Caco-2 (cell line): ENCODE data around the gene LRRC58. TPM values are rescaled to one million over a fixed set of nuclear protein-coding genes. Genes with fewer than 3 reads are reported as not detected.

Experiments used
- Bru-seq: library from RNA; stranded (reverse); fragments of 400-500 nt; gene quantifications from one replicate; lab custom pipeline; 2021; lab: Mats Ljungman, UMichigan
- BruChase-seq, 2 experiments: library from RNA; stranded (reverse); fragments of 400-500 nt; gene quantifications; one replicate each; lab custom pipeline; 2021; lab: Mats Ljungman, UMichigan
- BruUV-seq: library from RNA; stranded (reverse); fragments of 400-500 nt; replicated peaks from 2 replicates; lab custom pipeline; 2021; lab: Mats Ljungman, UMichigan
- CTCF ChIA-PET: fragments of 300-600 bp; sonication (Branson Sonifier 250); formaldehyde crosslinking; loops from one replicate; lab custom pipeline; 2022; ENCODE audit warnings: antibody characterized with exemption; lab: Charles Lee
- POLR2A ChIA-PET: fragments of 300-600 bp; sonication (Branson Sonifier 250); formaldehyde crosslinking; loops from one replicate; lab custom pipeline; 2022; ENCODE audit warnings: antibody characterized with exemption; lab: Charles Lee
- DNase-seq, 2 experiments: peaks; one replicate each; pipeline versions ENCODE4 v3.0.0 to v3.0.0-alpha.2; 2020 to 2022
- H3K27me3 ChIP-seq: replicated peaks from 2 replicates; pipeline ENCODE4 v1.6.0; 2011; ENCODE audit warnings: low read length; ENCODE audit not compliant: control insufficient read depth, insufficient read depth
- H3K36me3 ChIP-seq: 2 replicates; pipeline ENCODE4 v1.5.1; 2011; ENCODE audit warnings: low read length; ENCODE audit not compliant: control insufficient read depth, insufficient read depth
- H3K4me1 ChIP-seq: fragments of 250-450 bp; sonication (Bioruptor Pico); 2 replicates; pipeline ENCODE4 v1.5.1; 2020; ENCODE audit warnings: mild to moderate bottlenecking
- H3K4me3 ChIP-seq: 2 replicates; pipeline ENCODE4 v1.5.1; 2011; ENCODE audit warnings: low read depth, mild to moderate bottlenecking, control low read depth, low read length
- H3K9me3 ChIP-seq: fragments of 250-450 bp; sonication (Bioruptor Pico); 2 replicates; pipeline ENCODE4 v1.5.1; 2020; ENCODE audit warnings: mild to moderate bottlenecking, moderate library complexity
- H3K27ac Mint-ChIP-seq: one replicate; pipeline ENCODE4 v1.8.0; 2022; ENCODE audit warnings: mixed read lengths; ENCODE audit not compliant: unreplicated experiment
- H3K27me3 Mint-ChIP-seq: one replicate; pipeline ENCODE4 v1.8.0; 2022; ENCODE audit warnings: mixed read lengths; ENCODE audit not compliant: insufficient read depth, unreplicated experiment
- H3K36me3 Mint-ChIP-seq: one replicate; pipeline ENCODE4 v1.8.0; 2022; ENCODE audit warnings: mild to moderate bottlenecking, mixed read lengths; ENCODE audit not compliant: insufficient read depth, unreplicated experiment
- H3K4me1 Mint-ChIP-seq: one replicate; pipeline ENCODE4 v1.8.0; 2022; ENCODE audit warnings: low read depth, mixed read lengths; ENCODE audit not compliant: unreplicated experiment
- H3K4me3 Mint-ChIP-seq: one replicate; pipeline ENCODE4 v1.8.0; 2022; ENCODE audit warnings: mild to moderate bottlenecking, moderate library complexity, mixed read lengths; ENCODE audit not compliant: unreplicated experiment
- H3K9me3 Mint-ChIP-seq: one replicate; pipeline ENCODE4 v1.8.0; 2022; ENCODE audit warnings: mixed read lengths; ENCODE audit not compliant: unreplicated experiment
- CTCF ChIP-seq, 2 experiments: fragments of 200-600 bp in 1 of 2; IDR thresholded peaks; 1 replicate in 1 of 2; 2 replicates in 1 of 2; pipeline versions ENCODE4 v1.5.1 to v1.8.0; 2011 to 2022; ENCODE audit warnings: antibody characterized with exemption in 1 of 2, control low read depth in 1 of 2, inconsistent platforms in 1 of 2, low read depth in 1 of 2, low read length in 1 of 2, mild to moderate bottlenecking in 1 of 2, moderate library complexity in 1 of 2; ENCODE audit not compliant: insufficient read depth in 1 of 2, severe bottlenecking in 1 of 2, unreplicated experiment in 1 of 2
- intact Hi-C: fragments of 100-400 bp; cut with micrococcal nuclease; formaldehyde crosslinking; loops from one replicate; pipeline ENCODE4 v1.10.0; 2022; ENCODE audit not compliant: unreplicated experiment
- long read RNA-seq: library from polyadenylated mRNA; stranded (forward); transcript quantifications from one replicate; pipeline ENCODE4 v2.0.0, GENCODE V29; 2022
- total RNA-seq: library from RNA; stranded (reverse); gene quantifications from 2 replicates; pipeline ENCODE4 v1.2.3, GENCODE V29; 2022

The LRRC58 gene
- 19.8 and 20.5 TPM in 2 replicates for total RNA-seq
- Bru-seq, nascent RNA = percentile 91 among the genes with signal in this experiment
- BruChase-seq, experiment 1, labeled RNA remaining after a 2-hour chase = percentile 96 among the genes with signal in this experiment
- BruChase-seq, experiment 2, labeled RNA remaining after a 6-hour chase = percentile 95 among the genes with signal in this experiment
- long read RNA-seq, full-length matches to known transcripts = 6 of 15 reads
- long read RNA-seq, partial matches to known transcripts = 0 of 15 reads
- long read RNA-seq, other reads (novel, unspliced or antisense) = 9 of 15 reads

DNA sequence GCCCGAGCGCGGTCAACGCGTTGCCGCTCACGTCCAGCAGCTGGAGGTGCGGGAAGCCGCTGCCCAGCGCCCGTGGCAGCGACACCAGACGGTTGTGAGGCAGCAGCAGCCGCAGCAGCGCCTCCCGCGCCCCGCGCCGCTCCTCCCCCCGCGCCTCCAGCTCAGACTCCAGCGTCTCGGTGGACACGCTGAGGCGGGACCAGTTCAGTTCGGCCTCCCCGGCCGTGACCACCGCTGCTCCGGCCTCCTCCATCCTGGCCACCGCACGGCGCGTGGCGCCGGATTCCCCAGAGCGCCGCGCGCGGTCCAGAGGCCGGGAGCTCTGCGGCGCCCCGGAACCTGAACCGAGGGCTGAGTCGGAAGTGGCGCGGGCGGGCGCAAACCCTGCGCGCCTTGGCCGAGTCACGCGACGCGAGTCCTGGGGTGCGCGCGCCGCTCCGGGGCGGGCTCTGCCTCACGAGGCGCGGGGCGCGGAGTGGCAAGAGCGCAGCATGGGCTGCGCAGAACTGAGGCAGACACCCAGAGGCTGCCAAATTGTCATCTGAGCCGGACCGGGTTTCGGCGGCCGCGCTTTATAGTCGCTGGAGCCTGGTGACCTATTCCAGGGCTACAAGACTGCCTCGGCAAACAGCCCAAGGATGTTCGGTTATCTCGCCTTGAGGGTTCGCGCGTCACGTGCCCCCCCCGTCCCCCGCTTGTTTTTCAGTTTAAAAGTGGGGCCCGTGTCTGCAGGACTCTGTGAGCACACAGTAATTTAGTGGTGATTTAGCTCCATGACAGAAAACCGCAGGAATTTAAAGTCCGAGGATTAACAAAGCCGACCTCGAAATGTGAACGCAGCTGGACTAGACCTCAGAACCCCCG is at the start of gene LRRC58:
Gene LRRC58, minus strand, starts transcription at position 364 of the 864 bp plus-strand sequence. Its CDS starts 111 bp downstream, at position 253.
- Mint-ChIP-seq H3K4me3 (peak within 1 kb of the TSS; percentile 82), H3K27me3 (no peaks in the 10 kb centered on the region), H3K9me3 (no peaks in the 10 kb centered on the region), H3K27ac (peak within 1 kb of the TSS; percentile 87), H3K4me1 (peaks cover 21% of the 10 kb centered on the region), H3K36me3 (peaks cover 7% of the 10 kb centered on the region)
- TSS peak; percentile 87 for BruUV-seq
- H3K9me3 ChIP-seq = no peaks in the 10 kb centered on the region
- intact Hi-C loops = loop anchor here (1.0 to 5.0 kb wide), 3 partner anchors 67 to 105 kb away; no protein-coding TSS in a partner anchor
- peak in 1 of 2 experiments; percentile 8 for TF ChIP-seq CTCF (IDR thresholded peaks at IDR 0.05; ENCODE audit: insufficient read depth in 1 of 2, low read depth in 1 of 2, low read length in 1 of 2, severe bottlenecking in 1 of 2, unreplicated experiment in 1 of 2)
- CTCF ChIA-PET = interaction anchor here (0.6 to 3.4 kb wide), 4 partner anchors 16 to 456 kb away, joined by 3 to 30 read pairs (median 4); no protein-coding TSS in a partner anchor
- H3K36me3 ChIP-seq = no peaks in the 10 kb centered on the region
- peak within 1 kb of the TSS; percentile 94 for H3K4me3 ChIP-seq
- peaks cover 8% of the 10 kb centered on the region for H3K4me1 ChIP-seq
- H3K27me3 ChIP-seq = no peaks in the 10 kb centered on the region; the same call in 1 of the 2 replicates
- POLR2A ChIA-PET = interaction anchor here (0.5 to 1.5 kb wide), 5 partner anchors 13 to 254 kb away, joined by 4 to 13 read pairs (median 6); partner anchors contain the start of gene NDUFB4
- DNase-seq = peak; percentile 87 to 91

DNA sequence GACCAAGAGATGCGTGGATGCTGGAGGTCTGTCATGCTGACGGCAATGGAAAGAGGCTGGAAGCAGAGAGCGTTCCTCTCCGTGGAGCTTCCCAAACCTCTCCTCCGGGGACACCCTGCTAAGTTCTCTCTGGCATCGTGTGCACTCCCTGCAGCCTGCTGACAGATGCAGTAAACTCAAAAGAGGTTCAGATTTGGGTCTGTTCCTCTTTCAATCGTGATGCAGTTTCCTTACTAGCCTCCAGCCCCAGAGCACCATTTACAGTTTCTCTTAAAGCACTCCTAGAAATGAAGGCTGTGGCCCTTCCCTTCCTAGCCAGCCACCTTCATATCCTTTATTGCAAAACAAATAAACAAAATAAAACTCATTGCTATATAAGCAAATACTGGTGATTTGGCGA is 47.3 kb upstream of the LRRC58 start:
- H3K4me1 ChIP-seq = no peaks in the 10 kb centered on the region
- Mint-ChIP-seq H3K36me3 (no peaks in the 10 kb centered on the region), H3K4me1 (no peaks in the 10 kb centered on the region), H3K9me3 (no peaks in the 10 kb centered on the region), H3K27ac (no peak overlapping the region), H3K4me3 (no peak overlapping the region), H3K27me3 (no peaks in the 10 kb centered on the region)
- intact Hi-C loops = no loop called here
- no TSS peak for BruUV-seq
- H3K4me3 ChIP-seq = no peak overlapping the region
- ChIA-PET POLR2A (no interaction called here), CTCF (no interaction called here)
- H3K9me3 ChIP-seq = no peaks in the 10 kb centered on the region
- DNase-seq = no peak
- no peak for TF ChIP-seq CTCF (IDR thresholded peaks at IDR 0.05; ENCODE audit: insufficient read depth in 1 of 2, low read depth in 1 of 2, low read length in 1 of 2, severe bottlenecking in 1 of 2, unreplicated experiment in 1 of 2)
- no peaks in the 10 kb centered on the region for H3K36me3 ChIP-seq
- H3K27me3 ChIP-seq = no peaks in the 10 kb centered on the region

DNA sequence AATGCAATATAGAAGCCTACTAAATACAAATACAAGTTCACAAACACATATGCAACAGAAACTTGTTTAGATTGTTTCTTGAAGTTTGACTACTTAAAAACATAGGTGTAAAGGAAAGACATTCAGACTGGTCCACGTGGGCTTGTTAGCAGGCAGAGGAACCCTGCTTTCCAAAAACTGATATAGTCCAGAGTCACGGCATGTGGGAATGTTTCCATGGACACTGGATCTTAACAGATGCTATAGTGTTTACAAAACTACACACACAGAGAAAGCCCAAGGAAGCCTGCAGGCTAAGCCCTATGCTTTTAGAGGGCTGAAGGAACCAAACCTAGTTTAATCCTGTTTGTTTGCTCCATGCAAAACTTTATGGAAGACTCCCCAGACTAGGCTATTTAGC is 45.2 kb upstream of the LRRC58 start:
- POLR2A ChIA-PET = no interaction called here
- no TSS peak for BruUV-seq
- intact Hi-C loops = no loop called here
- TF ChIP-seq CTCF (IDR thresholded peaks at IDR 0.05; ENCODE audit: insufficient read depth in 1 of 2, low read depth in 1 of 2, low read length in 1 of 2, severe bottlenecking in 1 of 2, unreplicated experiment in 1 of 2) = no peak
- no peaks in the 10 kb centered on the region for H3K4me1 Mint-ChIP-seq
- no peaks in the 10 kb centered on the region for H3K36me3 ChIP-seq
- H3K27me3 ChIP-seq = no peaks in the 10 kb centered on the region
- H3K4me1 ChIP-seq = no peaks in the 10 kb centered on the region
- H3K27me3 Mint-ChIP-seq = no peaks in the 10 kb centered on the region
- no peak overlapping the region for H3K4me3 Mint-ChIP-seq
- no peaks in the 10 kb centered on the region for H3K9me3 Mint-ChIP-seq
- H3K27ac Mint-ChIP-seq = no peak overlapping the region
- H3K4me3 ChIP-seq = no peak overlapping the region
- CTCF ChIA-PET = no interaction called here
- no peak for DNase-seq
- no peaks in the 10 kb centered on the region for H3K36me3 Mint-ChIP-seq
- H3K9me3 ChIP-seq = no peaks in the 10 kb centered on the region
